Stomach (tissue), 9 donors: ENCODE data around the gene HIGD1C. TPM values are rescaled to one million over a fixed set of nuclear protein-coding genes. Genes with fewer than 3 reads are reported as not detected.
A peak's percentile ranks its signal among the peaks of the same experiment; 100 is the strongest.

Experiments used
- DNase-seq, 2 donors: peaks; one replicate each; pipeline versions ENCODE4 v3.0.0 to v3.0.0-alpha.2; 2013 to 2019
- H3K27ac ChIP-seq, 5 donors: fragments of 200-600 bp in 4 of 5; sonication (generic) in 4 of 5; one replicate each; pipeline ENCODE4 v1.5.1; 2013 to 2019; ENCODE audit warnings: mild to moderate bottlenecking in 1 of 5, moderate library complexity in 1 of 5
- H3K27me3 ChIP-seq, 3 donors: fragments of 200-600 bp; sonication (generic); one replicate each; pipeline ENCODE4 v1.5.1; 2017 to 2019; ENCODE audit warnings: mixed run types in 1 of 3
- H3K36me3 ChIP-seq, 4 donors: fragments of 200-600 bp; sonication (generic); 1 replicate in 3 of 4; 2 replicates in 1 of 4; pipeline ENCODE4 v1.5.1; 2016 to 2019
- H3K4me1 ChIP-seq, 4 donors: fragments of 200-600 bp; sonication (generic); one replicate each; pipeline ENCODE4 v1.5.1; 2016 to 2019
- H3K4me3 ChIP-seq, 4 donors: fragments of 200-600 bp; sonication (generic) in 3 of 4; one replicate each; pipeline ENCODE4 v1.5.1; 2016 to 2019; ENCODE audit warnings: mild to moderate bottlenecking in 1 of 4
- H3K9me3 ChIP-seq, 4 donors: fragments of 200-600 bp; sonication (generic); one replicate each; pipeline ENCODE4 v1.5.1; 2016 to 2019
- EP300 ChIP-seq: sonication (generic); formaldehyde crosslinking; IDR thresholded peaks from one replicate; pipeline ENCODE4 v1.6.1; 2017; ENCODE audit warnings: antibody characterized with exemption
- POLR2A ChIP-seq, 4 donors: fragments of 450-650 bp; IDR thresholded peaks; one replicate each; pipeline ENCODE4 v1.6.1; 2016; ENCODE audit warnings: antibody characterized with exemption in 4 of 4, control low read depth in 2 of 4, mild to moderate bottlenecking in 1 of 4, moderate library complexity in 1 of 4
- POLR2AphosphoS5 ChIP-seq, 3 donors: sonication (generic); formaldehyde crosslinking; IDR thresholded peaks; one replicate each; pipeline ENCODE4 v1.6.1; 2016; ENCODE audit warnings: antibody characterized with exemption in 3 of 3
- WGBS, 5 donors: extraction: QIAGEN DNeasy Blood & Tissue Kit in 3 of 5; methylation state at CpG; one replicate each; pipeline versions ENCODE4 v1.1.5 to v1.1.7; 2013 to 2018; 5-methylcytosine and 5-hydroxymethylcytosine counted together
- intact Hi-C: fragments of 100-400 bp; cut with DNase I; formaldehyde crosslinking; loops from one replicate; pipeline ENCODE4 v1.15.1; 2023; ENCODE audit warnings: low total_unique reads
- polyA plus RNA-seq, 3 donors: library from polyadenylated mRNA; stranded (reverse); fragments of 200-250 nt; gene quantifications; one replicate each; pipeline ENCODE4 v1.2.3, GENCODE V29; 2013
- total RNA-seq, 5 donors: library from RNA; depleted of rRNA; stranded (reverse); fragments of >200 nt; gene quantifications; one replicate each; pipeline versions ENCODE4 v1.1.0 to v1.2.3, GENCODE V29; 2014 to 2016
- TF ChIP-seq, protein P1 (sequence below), 7 experiments: fragments of 450-650 bp in 4 of 7; fragments of 200-600 bp in 3 of 7; sonication (generic) in 3 of 7; IDR thresholded peaks; one replicate each; pipeline ENCODE4 v1.5.1; 2016 to 2019; ENCODE audit warnings: antibody characterized with exemption in 7 of 7, control low read depth in 2 of 7, mild to moderate bottlenecking in 1 of 7
- donor health status: healthy with polysubstance abuse.
- donor health status: Bipolar disorder and iron deficiency.
- donor health status: healthy.

The HIGD1C gene
- total and polyA plus RNA-seq, 8 donors: not detected

DNA sequence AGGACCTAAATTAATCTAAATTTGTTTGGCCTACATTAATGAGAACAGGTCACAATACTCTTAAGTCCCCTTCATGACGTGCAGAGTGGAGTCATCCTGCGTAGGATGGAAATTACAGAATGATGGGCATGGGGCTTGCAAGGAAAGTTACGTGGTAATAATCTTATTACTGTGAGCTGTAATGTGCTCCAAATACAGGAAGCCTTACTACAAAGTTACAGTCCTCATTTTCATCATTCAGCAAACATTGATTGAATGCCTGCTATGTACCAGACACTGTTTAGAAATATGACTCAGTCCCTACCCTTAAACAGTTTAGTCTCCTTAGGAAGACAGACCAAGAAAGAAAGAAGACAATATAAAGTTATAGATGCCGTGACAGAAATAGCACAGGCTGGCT lies 9.4 kb downstream of the HIGD1C start:
- Histone ChIP-seq H3K36me3 (no peaks in the 10 kb centered on the region), H3K4me1 (peaks cover 0 to 14% (median 6%) of the 10 kb centered on the region in 4 donors), H3K4me3 (no peak overlapping the region), H3K9me3 (no peaks in the 10 kb centered on the region), H3K27me3 (no peaks in the 10 kb centered on the region), H3K27ac (peak overlapping the region in 2 of 5 donors; percentile 22 to 27)
- intact Hi-C loops: no loop called here
- DNase-seq: no peak
- TF ChIP-seq, protein P1, sequence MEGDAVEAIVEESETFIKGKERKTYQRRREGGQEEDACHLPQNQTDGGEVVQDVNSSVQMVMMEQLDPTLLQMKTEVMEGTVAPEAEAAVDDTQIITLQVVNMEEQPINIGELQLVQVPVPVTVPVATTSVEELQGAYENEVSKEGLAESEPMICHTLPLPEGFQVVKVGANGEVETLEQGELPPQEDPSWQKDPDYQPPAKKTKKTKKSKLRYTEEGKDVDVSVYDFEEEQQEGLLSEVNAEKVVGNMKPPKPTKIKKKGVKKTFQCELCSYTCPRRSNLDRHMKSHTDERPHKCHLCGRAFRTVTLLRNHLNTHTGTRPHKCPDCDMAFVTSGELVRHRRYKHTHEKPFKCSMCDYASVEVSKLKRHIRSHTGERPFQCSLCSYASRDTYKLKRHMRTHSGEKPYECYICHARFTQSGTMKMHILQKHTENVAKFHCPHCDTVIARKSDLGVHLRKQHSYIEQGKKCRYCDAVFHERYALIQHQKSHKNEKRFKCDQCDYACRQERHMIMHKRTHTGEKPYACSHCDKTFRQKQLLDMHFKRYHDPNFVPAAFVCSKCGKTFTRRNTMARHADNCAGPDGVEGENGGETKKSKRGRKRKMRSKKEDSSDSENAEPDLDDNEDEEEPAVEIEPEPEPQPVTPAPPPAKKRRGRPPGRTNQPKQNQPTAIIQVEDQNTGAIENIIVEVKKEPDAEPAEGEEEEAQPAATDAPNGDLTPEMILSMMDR (IDR thresholded peaks at IDR 0.05): no peak
- 65 to 75% (median 69%) methylated on average over 4 of the region's 4 CpGs for WGBS, 5 donors

DNA sequence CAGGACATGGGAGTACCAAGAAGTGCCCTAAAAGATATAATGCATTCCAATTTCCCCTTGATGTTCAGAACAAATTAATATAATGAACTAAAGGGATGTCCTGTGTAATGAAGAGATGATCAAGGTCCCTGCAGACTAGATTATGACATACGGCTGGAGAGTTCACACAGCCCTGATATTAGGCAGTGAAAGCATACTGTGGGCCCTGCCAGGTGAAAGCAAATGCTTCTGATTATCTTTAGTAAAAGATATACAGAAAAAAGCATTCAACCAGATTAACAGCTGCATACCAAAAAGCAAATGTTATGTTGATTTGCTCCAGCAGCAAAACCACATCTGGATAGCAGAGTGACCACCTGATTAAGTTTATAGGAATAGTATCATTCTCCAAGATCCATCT lies 12.1 kb downstream of the HIGD1C start:
- Histone ChIP-seq H3K36me3 (peaks cover 2 to 22% (median 15%) of the 10 kb centered on the region in 4 donors), H3K27ac (no peak overlapping the region), H3K4me3 (no peak overlapping the region), H3K27me3 (no peaks in the 10 kb centered on the region), H3K4me1 (peaks cover 0 to 14% (median 6%) of the 10 kb centered on the region in 4 donors), H3K9me3 (no peaks in the 10 kb centered on the region)
- TF ChIP-seq POLR2AphosphoS5 (IDR thresholded peaks at IDR 0.05): no peak
- TF ChIP-seq EP300: no peak
- TF ChIP-seq POLR2A (IDR thresholded peaks at IDR 0.05): no peak
- TF ChIP-seq, protein P1 (IDR thresholded peaks at IDR 0.05): no peak
- 0 to 76% (median 55%) methylated on average over 1 of the region's 1 CpG for WGBS, 5 donors
- DNase-seq: no peak
- intact Hi-C loops: no loop called here

DNA sequence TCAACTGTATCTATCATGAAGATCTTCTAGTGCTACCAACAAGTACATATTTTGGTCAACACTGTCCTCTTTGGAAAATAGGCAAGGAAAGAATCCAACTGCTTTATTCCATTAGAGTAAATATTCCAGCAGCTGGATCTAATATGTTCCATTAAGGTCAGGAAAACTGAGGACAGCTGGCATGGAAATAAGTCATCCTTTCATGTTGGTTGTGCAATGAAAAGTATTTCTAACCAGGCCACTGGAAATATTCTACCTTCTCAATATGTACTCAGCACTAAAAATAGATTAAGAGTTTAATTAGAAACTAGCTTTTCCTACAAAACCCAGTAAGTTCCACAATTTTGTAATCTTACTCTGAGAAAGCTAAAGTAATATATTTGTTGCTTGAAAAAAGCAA lies 19.6 kb downstream of the HIGD1C start:
- intact Hi-C loops: no loop called here
- no peak for DNase-seq
- TF ChIP-seq POLR2A (IDR thresholded peaks at IDR 0.05): no peak
- no peak for TF ChIP-seq POLR2AphosphoS5 (IDR thresholded peaks at IDR 0.05)
- no peak for TF ChIP-seq EP300
- TF ChIP-seq, protein P1 (IDR thresholded peaks at IDR 0.05): no peak
- Histone ChIP-seq H3K4me3 (no peak overlapping the region), H3K27me3 (no peaks in the 10 kb centered on the region), H3K4me1 (no peaks in the 10 kb centered on the region), H3K36me3 (peaks cover 6 to 59% (median 31%) of the 10 kb centered on the region in 4 donors), H3K9me3 (peaks cover 0 to 6% (median 0%) of the 10 kb centered on the region in 4 donors), H3K27ac (no peak overlapping the region)

DNA sequence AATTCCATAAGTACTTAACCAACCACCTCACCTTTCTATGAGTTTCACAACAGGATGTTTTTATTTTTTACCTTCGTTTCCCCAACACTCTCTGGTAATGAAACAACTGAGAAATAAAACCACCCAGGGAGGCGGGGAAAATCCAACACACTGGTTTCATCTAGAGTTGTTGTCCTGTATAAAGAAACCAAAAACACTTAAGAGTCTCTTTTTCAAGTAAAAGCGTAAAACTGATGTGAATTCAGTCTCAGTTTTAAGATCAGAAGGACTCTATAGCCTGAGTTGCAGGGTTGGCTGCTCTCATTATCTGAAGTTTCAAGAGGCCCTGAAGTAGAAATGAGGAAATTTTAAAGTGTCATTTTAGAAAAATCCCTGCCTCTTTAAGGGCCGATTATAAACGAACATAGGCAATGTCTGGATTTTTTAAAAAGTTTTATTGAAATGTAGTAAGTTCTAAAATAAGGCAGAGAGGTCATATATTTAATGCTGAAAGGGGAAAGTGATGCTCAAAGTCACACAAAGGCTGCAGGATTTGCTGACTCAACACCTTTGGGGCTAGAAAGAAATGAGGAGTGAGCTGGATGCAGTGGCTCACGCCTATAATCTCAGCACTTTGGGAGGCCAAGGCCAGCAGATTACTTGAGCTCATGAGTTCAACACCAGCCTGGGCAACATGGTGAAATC lies 27.2 kb downstream of the HIGD1C start:
- intact Hi-C loops: no loop called here
- TF ChIP-seq EP300 (no peak), POLR2AphosphoS5 (IDR thresholded peaks at IDR 0.05) (no peak), POLR2A (IDR thresholded peaks at IDR 0.05) (no peak)
- TF ChIP-seq, protein P1 (IDR thresholded peaks at IDR 0.05): no peak
- no peaks in the 10 kb centered on the region for H3K9me3 ChIP-seq
- H3K27me3 ChIP-seq: no peaks in the 10 kb centered on the region
- peaks cover 0 to 20% (median 6%) of the 10 kb centered on the region in 4 donors for H3K4me1 ChIP-seq
- no peak for DNase-seq
- no peak overlapping the region for H3K4me3 ChIP-seq
- H3K27ac ChIP-seq: peak overlapping the region in 2 of 5 donors; percentile 5 to 24
- WGBS, 5 donors: 61 to 71% (median 67%) methylated on average over 6 of the region's 6 CpGs
- peaks cover 0 to 22% (median 10%) of the 10 kb centered on the region in 4 donors for H3K36me3 ChIP-seq
